Neural cell (in vitro differentiated cells): ENCODE results near the gene STARD13. TPM values are rescaled to one million over a fixed set of nuclear protein-coding genes. Genes with fewer than 3 reads are reported as not detected.

Experiments used
- H2AFZ ChIP-seq: fragments of 200-600, 300-800 bp; sonication (generic), shearing (Covaris generic); 2 replicates; pipeline ENCODE4 v1.6.0; 2014; ENCODE audit warnings: low read depth, mild to moderate bottlenecking, antibody characterized with exemption, low read length, moderate library complexity
- H3F3A ChIP-seq: fragments of 200-600 bp; shearing (Covaris generic); 2 replicates; pipeline ENCODE4 v1.6.1; 2016; ENCODE audit warnings: mild to moderate bottlenecking, moderate library complexity, mixed read lengths, antibody characterized with exemption, low read length; ENCODE audit not compliant: insufficient read depth, poor library complexity, severe bottlenecking
- H3K27ac ChIP-seq: fragments of 200-600, 300-800 bp; sonication (generic), shearing (Covaris generic); 2 replicates; pipeline ENCODE4 v1.5.1; 2014; ENCODE audit warnings: mild to moderate bottlenecking, low read length, moderate library complexity
- H3K27me3 ChIP-seq: fragments of 300-800, 200-600 bp; sonication (generic), shearing (Covaris generic); 2 replicates; pipeline ENCODE4 v1.6.0; 2014; ENCODE audit warnings: mild to moderate bottlenecking, low read depth, low read length, moderate library complexity; ENCODE audit not compliant: insufficient read depth
- H3K36me3 ChIP-seq: fragments of 300-800, 200-600 bp; sonication (generic), shearing (Covaris generic); 2 replicates; pipeline ENCODE4 v1.5.1; 2014; ENCODE audit warnings: mild to moderate bottlenecking, antibody characterized with exemption, low read length, moderate library complexity; ENCODE audit not compliant: insufficient read depth
- H3K4me2 ChIP-seq: fragments of 300-800, 200-600 bp; sonication (generic), shearing (Covaris generic); 2 replicates; pipeline ENCODE4 v1.6.0; 2014; ENCODE audit warnings: mild to moderate bottlenecking, low read length
- H3K4me3 ChIP-seq: fragments of 300-800, 200-600 bp; sonication (generic), shearing (Covaris generic); 2 replicates; pipeline ENCODE4 v1.5.1; 2014; ENCODE audit warnings: mild to moderate bottlenecking, low read length, moderate library complexity
- H3K79me2 ChIP-seq: fragments of 200-600 bp; shearing (Covaris generic); replicated peaks from 2 replicates; pipeline ENCODE4 v1.6.0; 2014; ENCODE audit warnings: mild to moderate bottlenecking, low read length, moderate library complexity; ENCODE audit not compliant: insufficient read depth
- H3K9ac ChIP-seq: fragments of 300-800, 200-600 bp; sonication (generic), shearing (Covaris generic); 2 replicates; pipeline ENCODE4 v1.6.1; 2016; ENCODE audit warnings: mild to moderate bottlenecking, low read length, mixed read lengths
- H3K9me2 ChIP-seq: fragments of 200-600 bp; shearing (Covaris generic); 2 replicates; pipeline ENCODE4 v1.6.1; 2016; ENCODE audit warnings: mild to moderate bottlenecking, low read length, mixed read lengths; ENCODE audit not compliant: insufficient read depth
- H3K9me3 ChIP-seq: fragments of 200-600, 300-800 bp; sonication (generic), shearing (Covaris generic); 2 replicates; pipeline ENCODE4 v1.6.1; 2016; ENCODE audit warnings: mild to moderate bottlenecking, mixed run types, low read length, moderate library complexity, mixed read lengths
- H4K20me1 ChIP-seq: fragments of 200-600 bp; shearing (Covaris generic); 2 replicates; pipeline ENCODE4 v1.6.1; 2016; ENCODE audit warnings: mild to moderate bottlenecking, mixed run types; ENCODE audit not compliant: insufficient read depth
- EP300 ChIP-seq: fragments of 450-650 bp; conservative IDR thresholded peaks from 2 replicates; pipeline ENCODE4 v1.6.1; 2014; ENCODE audit warnings: antibody characterized with exemption, mild to moderate bottlenecking, moderate library complexity; ENCODE audit not compliant: poor library complexity, severe bottlenecking
- EZH2 ChIP-seq: fragments of 200-600, 300-800 bp; shearing (Covaris generic), sonication (generic); IDR thresholded peaks from 2 replicates; pipeline ENCODE4 v1.6.1; 2014; ENCODE audit warnings: antibody characterized with exemption, low read length, borderline replicate concordance, mild to moderate bottlenecking; ENCODE audit not compliant: insufficient read depth, poor library complexity, severe bottlenecking
- MXI1 ChIP-seq: fragments of 450-650 bp; conservative IDR thresholded peaks from 2 replicates; pipeline ENCODE4 v1.6.1; 2014; ENCODE audit warnings: antibody characterized with exemption, mild to moderate bottlenecking; ENCODE audit not compliant: poor library complexity, severe bottlenecking
- POLR2AphosphoS5 ChIP-seq: IDR thresholded peaks from 2 replicates; pipeline ENCODE4 v1.6.1; 2012
- RAD21 ChIP-seq: fragments of 450-650 bp; conservative IDR thresholded peaks from 2 replicates; pipeline ENCODE4 v1.6.1; 2014; ENCODE audit warnings: antibody characterized with exemption, mild to moderate bottlenecking, moderate library complexity
- SMC3 ChIP-seq: fragments of 450-650 bp; conservative IDR thresholded peaks from 2 replicates; pipeline ENCODE4 v1.6.1; 2014; ENCODE audit warnings: antibody characterized with exemption, mild to moderate bottlenecking, moderate library complexity; ENCODE audit not compliant: poor library complexity
- TAF1 ChIP-seq: IDR thresholded peaks from 2 replicates; pipeline ENCODE4 v1.6.1; 2012; ENCODE audit warnings: low read depth
- polyA plus RNA-seq: library from polyadenylated mRNA; depleted of rRNA; stranded (reverse); fragments of >200 nt; gene quantifications from 2 replicates; pipeline ENCODE4 v1.2.3, GENCODE V29; 2014
- TF ChIP-seq, protein P1 (sequence below): fragments of 450-650 bp; IDR thresholded peaks from 2 replicates; pipeline ENCODE4 v1.5.1; 2014; ENCODE audit warnings: antibody characterized with exemption, mild to moderate bottlenecking, moderate library complexity; ENCODE audit not compliant: poor library complexity, severe bottlenecking
- TF ChIP-seq, protein P2 (sequence below): IDR thresholded peaks from 2 replicates; pipeline ENCODE4 v1.6.1; 2012; ENCODE audit warnings: borderline replicate concordance

The STARD13 gene
- polyA plus RNA-seq, 1 donor from 2014 or later: 0.05 TPM

DNA sequence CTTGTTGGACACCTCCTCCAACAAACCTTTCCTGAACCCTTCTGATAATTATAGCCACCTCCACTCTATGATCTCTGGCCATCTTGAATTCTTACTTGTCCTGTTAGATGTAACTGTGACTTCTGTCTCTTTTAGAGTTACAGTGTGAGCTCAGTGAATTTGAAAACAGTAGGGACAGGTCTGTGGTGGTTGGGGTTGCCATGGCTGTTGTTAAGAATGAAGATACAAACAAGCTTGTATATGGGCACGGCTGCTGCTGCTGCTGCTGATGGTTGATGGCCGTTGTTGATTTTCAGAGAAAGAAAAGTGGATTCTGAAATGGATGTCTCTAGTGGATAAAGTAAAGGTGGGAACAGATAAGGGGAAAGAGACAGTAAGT lies 101.5 kb downstream of the STARD13 start:
- Histone ChIP-seq H3K27ac (no peak overlapping the region), H2AFZ (no peak overlapping the region), H3K9me3 (no peaks in the 10 kb centered on the region), H3K9ac (no peak overlapping the region), H3K27me3 (no peaks in the 10 kb centered on the region), H3K4me2 (no peak overlapping the region), H3K9me2 (no peaks in the 10 kb centered on the region), H3F3A (no peaks in the 10 kb centered on the region), H3K79me2 (no peaks in the 10 kb centered on the region), H3K4me3 (no peak overlapping the region), H4K20me1 (no peaks in the 10 kb centered on the region), H3K36me3 (no peaks in the 10 kb centered on the region)
- TF ChIP-seq EP300 (no peak), EZH2 (no peak), SMC3 (no peak), RAD21 (no peak), MXI1 (no peak)
- TF ChIP-seq, protein P1, sequence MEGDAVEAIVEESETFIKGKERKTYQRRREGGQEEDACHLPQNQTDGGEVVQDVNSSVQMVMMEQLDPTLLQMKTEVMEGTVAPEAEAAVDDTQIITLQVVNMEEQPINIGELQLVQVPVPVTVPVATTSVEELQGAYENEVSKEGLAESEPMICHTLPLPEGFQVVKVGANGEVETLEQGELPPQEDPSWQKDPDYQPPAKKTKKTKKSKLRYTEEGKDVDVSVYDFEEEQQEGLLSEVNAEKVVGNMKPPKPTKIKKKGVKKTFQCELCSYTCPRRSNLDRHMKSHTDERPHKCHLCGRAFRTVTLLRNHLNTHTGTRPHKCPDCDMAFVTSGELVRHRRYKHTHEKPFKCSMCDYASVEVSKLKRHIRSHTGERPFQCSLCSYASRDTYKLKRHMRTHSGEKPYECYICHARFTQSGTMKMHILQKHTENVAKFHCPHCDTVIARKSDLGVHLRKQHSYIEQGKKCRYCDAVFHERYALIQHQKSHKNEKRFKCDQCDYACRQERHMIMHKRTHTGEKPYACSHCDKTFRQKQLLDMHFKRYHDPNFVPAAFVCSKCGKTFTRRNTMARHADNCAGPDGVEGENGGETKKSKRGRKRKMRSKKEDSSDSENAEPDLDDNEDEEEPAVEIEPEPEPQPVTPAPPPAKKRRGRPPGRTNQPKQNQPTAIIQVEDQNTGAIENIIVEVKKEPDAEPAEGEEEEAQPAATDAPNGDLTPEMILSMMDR: no peak

DNA sequence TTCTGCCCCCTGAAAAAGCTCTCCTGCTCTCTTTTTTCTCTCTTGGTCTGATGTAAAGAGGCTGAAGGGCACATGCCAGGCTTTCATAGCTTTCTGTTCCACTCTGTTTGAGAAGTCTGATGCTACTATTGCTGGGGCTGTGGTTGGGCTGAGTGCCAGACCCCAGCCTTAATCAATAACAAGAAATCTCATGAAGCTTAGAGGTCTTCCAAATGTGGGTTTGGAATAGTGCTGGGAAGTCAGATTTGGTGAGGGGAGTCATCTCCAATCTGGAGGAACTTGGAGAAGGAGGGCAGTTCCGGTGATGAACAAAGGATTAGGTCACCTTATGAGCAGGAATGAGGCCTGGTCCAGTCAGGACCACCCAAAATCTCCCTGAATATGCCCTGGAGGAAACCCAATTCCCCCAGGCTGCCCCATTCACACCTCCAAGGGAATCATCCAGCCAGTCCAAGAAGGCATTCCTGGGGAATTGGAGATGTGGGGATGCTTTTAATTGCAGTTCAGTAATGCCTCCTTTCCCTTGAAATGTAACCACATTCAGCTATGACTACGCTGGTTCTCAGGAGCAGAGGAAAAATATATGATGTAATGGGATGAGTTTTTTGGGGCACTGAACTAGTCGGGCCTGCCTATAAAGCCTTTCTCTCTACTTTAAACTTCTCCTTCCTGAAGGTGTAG lies 102.0 kb downstream of the STARD13 start:
- Histone ChIP-seq H3K9ac (no peak overlapping the region), H3K36me3 (no peaks in the 10 kb centered on the region), H3K4me3 (no peak overlapping the region), H3K4me2 (no peak overlapping the region), H3K27me3 (no peaks in the 10 kb centered on the region), H4K20me1 (no peaks in the 10 kb centered on the region), H3K9me3 (no peaks in the 10 kb centered on the region), H2AFZ (no peak overlapping the region), H3K27ac (no peak overlapping the region), H3K79me2 (no peaks in the 10 kb centered on the region), H3F3A (no peaks in the 10 kb centered on the region), H3K9me2 (no peaks in the 10 kb centered on the region)
- TF ChIP-seq EZH2 (no peak), MXI1 (no peak), SMC3 (no peak), POLR2AphosphoS5 (no peak), EP300 (no peak), TAF1 (no peak)
- TF ChIP-seq, protein P2, sequence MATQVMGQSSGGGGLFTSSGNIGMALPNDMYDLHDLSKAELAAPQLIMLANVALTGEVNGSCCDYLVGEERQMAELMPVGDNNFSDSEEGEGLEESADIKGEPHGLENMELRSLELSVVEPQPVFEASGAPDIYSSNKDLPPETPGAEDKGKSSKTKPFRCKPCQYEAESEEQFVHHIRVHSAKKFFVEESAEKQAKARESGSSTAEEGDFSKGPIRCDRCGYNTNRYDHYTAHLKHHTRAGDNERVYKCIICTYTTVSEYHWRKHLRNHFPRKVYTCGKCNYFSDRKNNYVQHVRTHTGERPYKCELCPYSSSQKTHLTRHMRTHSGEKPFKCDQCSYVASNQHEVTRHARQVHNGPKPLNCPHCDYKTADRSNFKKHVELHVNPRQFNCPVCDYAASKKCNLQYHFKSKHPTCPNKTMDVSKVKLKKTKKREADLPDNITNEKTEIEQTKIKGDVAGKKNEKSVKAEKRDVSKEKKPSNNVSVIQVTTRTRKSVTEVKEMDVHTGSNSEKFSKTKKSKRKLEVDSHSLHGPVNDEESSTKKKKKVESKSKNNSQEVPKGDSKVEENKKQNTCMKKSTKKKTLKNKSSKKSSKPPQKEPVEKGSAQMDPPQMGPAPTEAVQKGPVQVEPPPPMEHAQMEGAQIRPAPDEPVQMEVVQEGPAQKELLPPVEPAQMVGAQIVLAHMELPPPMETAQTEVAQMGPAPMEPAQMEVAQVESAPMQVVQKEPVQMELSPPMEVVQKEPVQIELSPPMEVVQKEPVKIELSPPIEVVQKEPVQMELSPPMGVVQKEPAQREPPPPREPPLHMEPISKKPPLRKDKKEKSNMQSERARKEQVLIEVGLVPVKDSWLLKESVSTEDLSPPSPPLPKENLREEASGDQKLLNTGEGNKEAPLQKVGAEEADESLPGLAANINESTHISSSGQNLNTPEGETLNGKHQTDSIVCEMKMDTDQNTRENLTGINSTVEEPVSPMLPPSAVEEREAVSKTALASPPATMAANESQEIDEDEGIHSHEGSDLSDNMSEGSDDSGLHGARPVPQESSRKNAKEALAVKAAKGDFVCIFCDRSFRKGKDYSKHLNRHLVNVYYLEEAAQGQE: no peak
